Heart right ventricle (tissue), 16 donors: ENCODE results near the gene TMEM225B. TPM values are rescaled to one million over a fixed set of nuclear protein-coding genes. Genes with fewer than 3 reads are reported as not detected.

ENCODE experiments used
- ATAC-seq, 8 donors: fragments of 200-7000 bp; cut with Tn5 transposase; one replicate each; pipeline ENCODE4 v1.9.1; 2020; ENCODE audit warnings: mild to moderate bottlenecking in 8 of 8, moderate library complexity in 8 of 8, moderate number of reproducible peaks in 1 of 8
- DNase-seq, 2 donors: peaks; one replicate each; pipeline ENCODE4 v3.0.0-alpha.2; 2020
- H3K27ac ChIP-seq, 10 donors: fragments of 200-600 bp; sonication (generic) in 2 of 10; one replicate each; pipeline versions ENCODE4 v1.5.0 to v1.8.0; 2020 to 2022; ENCODE audit warnings: mild to moderate bottlenecking in 3 of 10
- H3K27me3 ChIP-seq, 7 donors: fragments of 200-600 bp; one replicate each; pipeline ENCODE4 v1.8.0; 2021 to 2022; ENCODE audit warnings: mild to moderate bottlenecking in 2 of 7
- H3K36me3 ChIP-seq, 9 donors: fragments of 200-600 bp; sonication (generic) in 1 of 9; one replicate each; pipeline versions ENCODE4 v1.5.0 to v1.8.0; 2020 to 2022; ENCODE audit warnings: mild to moderate bottlenecking in 2 of 9
- H3K4me1 ChIP-seq, 9 donors: fragments of 200-600 bp; sonication (generic) in 1 of 9; one replicate each; pipeline versions ENCODE4 v1.5.0 to v1.8.0; 2020 to 2022; ENCODE audit warnings: mild to moderate bottlenecking in 4 of 9
- H3K4me3 ChIP-seq, 10 donors: fragments of 200-600 bp; sonication (generic) in 2 of 10; one replicate each; pipeline versions ENCODE4 v1.5.0 to v1.8.0; 2020 to 2022; ENCODE audit warnings: mild to moderate bottlenecking in 7 of 10, moderate library complexity in 2 of 10
- H3K9me3 ChIP-seq, 11 donors: fragments of 200-600 bp in 10 of 11; sonication (generic) in 2 of 11; one replicate each; pipeline versions ENCODE4 v1.5.0 to v1.8.0; 2013 to 2022; ENCODE audit warnings: mild to moderate bottlenecking in 2 of 11, control low read depth in 1 of 11, moderate library complexity in 1 of 11
- WGBS, 2 donors: extraction: QIAGEN DNeasy Blood & Tissue Kit; methylation state at CpG; one replicate each; pipeline ENCODE4 v1.1.7; 2013; ENCODE audit warnings: inconsistent platforms in 1 of 2; 5-methylcytosine and 5-hydroxymethylcytosine counted together
- intact Hi-C, 10 donors: fragments of 100-400 bp; cut with DNase I; formaldehyde crosslinking; loops; one replicate each; pipeline versions ENCODE4 v1.11.1 to v1.14.2; 2022
- polyA plus RNA-seq, 2 donors: library from polyadenylated mRNA; stranded (reverse); fragments of 200-250 nt; gene quantifications; one replicate each; pipeline ENCODE4 v1.2.3, GENCODE V29; 2013
- total RNA-seq, 10 donors: library from RNA; stranded (reverse); fragmentation: NEBNext Ultra II Directional in 3 of 10; extraction: Animal tissue kit (Norgen Biotek cat#: 25700) in 3 of 10; gene quantifications; one replicate each; pipeline versions ENCODE4 v1.2.1 to v1.2.4, GENCODE V29; 2021 to 2023
- TF ChIP-seq, protein P1 (sequence below), 9 donors: fragments of 200-600 bp; sonication (generic) in 2 of 9; IDR thresholded peaks; one replicate each; pipeline versions ENCODE4 v1.5.0 to v1.8.0; 2021 to 2022; ENCODE audit warnings: antibody characterized with exemption in 9 of 9, mild to moderate bottlenecking in 5 of 9, moderate library complexity in 1 of 9
- donor health status: Arrhythmogenic right ventricular cardiomyopathy.
- donor health status: ischemic (EF 13 %, LVEDD 7.1; RV severe dilation, severe dysfunction).
- donor health status: healthy with polysubstance abuse.
- donor health status: DM: no; HTN: yes; CAD: no.
- donor health status: DM: no; HTN: no; CAD: no.
- donor health status: ischemic (EF 25% LVEDD 6.9; RV normal size, moderate dysfunction).
- donor health status: ischemic (EF 25% LVEDD 5.7; RV mildly dilated, moderate dysfunction).
- donor health status: healthy.
- donor health status: DM: yes; HTN: yes; CAD: no.
- donor health status: Ischemic cardiomyopathy.
- donor health status: ischemic (EF 35%, LVEDD 5.7; RV mildly dilated, moderate dysfunction).
- donor health status: nonischemic (EF 11% LVEDD 7.7; RV severe dilation, severe dysfunction).
- donor health status: DM: yes; HTN: yes; CAD: no.
- donor health status: PGD.
- donor health status: ischemic (EF 29% LVEDD 5.4; RV normal size, mild dysfunction).
- donor health status: nonischemic (EF 23%, LVEDD 6.1; RV moderate dilation, normal function).

TMEM225B gene
- total and polyA plus RNA-seq, 12 donors = 0.10 to 0.37 (median 0.23) TPM; not detected in 7

DNA sequence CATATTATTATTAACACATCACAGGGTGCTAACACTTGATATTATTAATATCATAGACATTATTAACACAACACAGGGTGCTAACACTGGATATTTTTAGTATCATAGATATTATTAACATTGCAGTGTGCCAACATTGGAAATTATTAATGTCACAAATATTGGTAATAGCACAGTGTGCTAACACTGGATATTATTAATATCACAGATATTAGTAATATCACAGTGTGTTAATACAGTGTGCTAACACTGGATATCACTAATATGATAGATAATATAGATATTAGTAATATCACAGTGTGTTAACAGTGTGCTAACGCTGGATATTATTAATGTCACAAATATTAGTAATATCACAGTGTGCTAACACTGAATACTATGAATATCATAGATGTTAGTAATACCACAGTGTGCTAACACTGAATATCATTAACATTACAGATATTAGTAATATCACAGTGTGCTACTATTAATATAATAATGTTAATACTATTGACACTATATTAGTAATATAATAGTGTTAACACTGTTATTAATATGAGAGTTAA is 1.6 kb upstream of the TMEM225B start:
- ATAC-seq = no peak
- Histone ChIP-seq H3K4me1 (no peaks in the 10 kb centered on the region), H3K27ac (no peak overlapping the region), H3K9me3 (no peaks in the 10 kb centered on the region), H3K36me3 (no peaks in the 10 kb centered on the region), H3K27me3 (peaks cover 0 to 7% (median 0%) of the 10 kb centered on the region in 7 donors), H3K4me3 (no peak overlapping the region)
- no peak for DNase-seq
- 89 to 94% methylated on average over 1 of the region's 1 CpG for WGBS, 2 donors
- intact Hi-C loops = no loop called here
- TF ChIP-seq, protein P1, sequence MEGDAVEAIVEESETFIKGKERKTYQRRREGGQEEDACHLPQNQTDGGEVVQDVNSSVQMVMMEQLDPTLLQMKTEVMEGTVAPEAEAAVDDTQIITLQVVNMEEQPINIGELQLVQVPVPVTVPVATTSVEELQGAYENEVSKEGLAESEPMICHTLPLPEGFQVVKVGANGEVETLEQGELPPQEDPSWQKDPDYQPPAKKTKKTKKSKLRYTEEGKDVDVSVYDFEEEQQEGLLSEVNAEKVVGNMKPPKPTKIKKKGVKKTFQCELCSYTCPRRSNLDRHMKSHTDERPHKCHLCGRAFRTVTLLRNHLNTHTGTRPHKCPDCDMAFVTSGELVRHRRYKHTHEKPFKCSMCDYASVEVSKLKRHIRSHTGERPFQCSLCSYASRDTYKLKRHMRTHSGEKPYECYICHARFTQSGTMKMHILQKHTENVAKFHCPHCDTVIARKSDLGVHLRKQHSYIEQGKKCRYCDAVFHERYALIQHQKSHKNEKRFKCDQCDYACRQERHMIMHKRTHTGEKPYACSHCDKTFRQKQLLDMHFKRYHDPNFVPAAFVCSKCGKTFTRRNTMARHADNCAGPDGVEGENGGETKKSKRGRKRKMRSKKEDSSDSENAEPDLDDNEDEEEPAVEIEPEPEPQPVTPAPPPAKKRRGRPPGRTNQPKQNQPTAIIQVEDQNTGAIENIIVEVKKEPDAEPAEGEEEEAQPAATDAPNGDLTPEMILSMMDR (IDR thresholded peaks at IDR 0.05) = no peak

DNA sequence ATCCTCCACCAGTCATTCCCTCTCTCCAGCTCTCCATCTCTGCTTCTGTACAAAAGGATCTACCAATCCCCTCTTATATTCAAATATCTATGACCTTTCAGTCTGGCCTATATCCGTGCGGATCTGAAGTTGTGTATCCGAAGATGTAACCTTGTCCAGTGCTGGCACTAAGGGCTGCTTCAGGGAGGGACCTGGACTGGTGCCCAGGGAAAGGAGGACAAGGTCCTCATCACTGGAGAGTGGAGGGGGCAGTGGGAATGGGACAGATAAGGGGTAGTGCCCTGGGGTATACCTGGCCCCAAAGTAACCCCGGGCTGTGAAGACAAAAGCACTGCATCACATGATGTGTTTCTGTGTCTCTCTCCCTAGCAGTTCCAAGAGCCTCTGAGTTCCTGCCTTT is 1.8 kb downstream of the TMEM225B start:
- Histone ChIP-seq H3K27ac (no peak overlapping the region), H3K4me1 (no peaks in the 10 kb centered on the region), H3K27me3 (peaks cover 0 to 7% (median 0%) of the 10 kb centered on the region in 7 donors), H3K4me3 (no peak overlapping the region), H3K36me3 (no peaks in the 10 kb centered on the region), H3K9me3 (no peaks in the 10 kb centered on the region)
- TF ChIP-seq, protein P1 (IDR thresholded peaks at IDR 0.05) = no peak
- no peak for DNase-seq
- WGBS, 2 donors = 71 to 79% methylated on average over 4 of the region's 4 CpGs
- intact Hi-C loops = no loop called here
- no peak for ATAC-seq

DNA sequence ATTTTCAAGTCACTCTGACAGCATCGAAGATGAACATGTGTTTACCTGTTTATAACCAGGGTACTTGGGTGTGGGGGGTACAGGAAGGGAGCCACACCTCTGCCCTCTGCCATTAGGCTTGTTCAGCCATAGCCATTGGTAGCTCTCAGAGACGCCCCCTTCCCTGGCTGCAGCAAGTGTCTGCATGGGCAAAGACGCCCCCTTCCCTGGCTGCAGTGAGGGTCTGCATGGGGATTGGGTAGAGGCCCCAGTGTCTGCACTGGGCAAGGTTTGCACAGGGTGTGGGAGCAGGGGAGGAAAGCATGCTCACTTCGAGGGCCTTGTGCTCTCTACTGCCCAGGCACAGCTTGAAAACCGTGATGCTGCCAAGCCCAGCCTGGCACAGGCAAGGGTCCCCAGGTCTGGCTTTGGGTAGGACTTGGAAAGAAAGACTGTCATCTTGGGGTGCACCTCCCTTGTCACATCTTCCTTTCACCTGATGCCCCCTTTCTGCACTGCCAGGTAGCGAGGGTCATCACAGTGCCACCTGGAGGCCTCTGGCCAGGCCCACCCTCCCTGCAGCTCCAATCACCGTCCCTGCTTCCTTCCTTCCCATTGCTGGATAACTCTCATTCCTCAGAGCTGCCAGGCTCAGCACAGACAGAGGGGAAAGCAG is 3.7 kb downstream of the TMEM225B start:
- H3K9me3 ChIP-seq = no peaks in the 10 kb centered on the region

DNA sequence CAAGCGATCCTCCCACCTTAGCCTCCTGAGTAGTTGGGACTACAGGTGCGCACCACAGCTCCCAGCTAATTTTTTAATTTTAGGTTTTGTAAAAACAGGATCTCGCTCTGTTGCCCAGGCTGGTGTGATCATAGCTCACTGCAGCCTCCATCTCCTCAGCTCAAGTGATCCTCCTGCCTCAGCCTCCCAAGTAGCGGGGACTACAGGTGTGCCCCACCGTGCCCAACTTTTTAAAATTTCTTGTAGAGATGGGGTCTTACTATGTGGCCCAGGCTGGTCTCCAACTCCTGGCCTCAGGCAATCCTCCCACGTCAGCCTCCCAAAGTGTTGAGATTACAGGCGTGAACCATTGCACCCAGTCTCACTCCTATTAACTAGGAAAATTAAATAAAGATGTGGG is 7.5 kb downstream of the TMEM225B start:
- intact Hi-C loops = no loop called here
- H3K27ac ChIP-seq = no peak overlapping the region
- no peak overlapping the region for H3K4me3 ChIP-seq
- ATAC-seq (no peak), DNase-seq (no peak)
- 90 to 92% methylated on average over 7 of the region's 7 CpGs for WGBS, 2 donors
- no peaks in the 10 kb centered on the region for H3K4me1 ChIP-seq
- H3K9me3 ChIP-seq = no peaks in the 10 kb centered on the region
- TF ChIP-seq, protein P1 (IDR thresholded peaks at IDR 0.05) = no peak
- H3K27me3 ChIP-seq = no peaks in the 10 kb centered on the region
- H3K36me3 ChIP-seq = no peaks in the 10 kb centered on the region

More for the DNA sequence above, 3.7 kb downstream of the TMEM225B start:
- DNase-seq (no peak), ATAC-seq (no peak)
- intact Hi-C loops = no loop called here
- Histone ChIP-seq H3K36me3 (no peaks in the 10 kb centered on the region), H3K27ac (no peak overlapping the region), H3K4me1 (no peaks in the 10 kb centered on the region), H3K4me3 (no peak overlapping the region), H3K27me3 (peaks cover 0 to 7% (median 0%) of the 10 kb centered on the region in 7 donors)
- WGBS, 2 donors = 56 to 63% methylated on average over 7 of the region's 7 CpGs
- TF ChIP-seq, protein P1 (IDR thresholded peaks at IDR 0.05) = no peak
